ENCODE results near the gene COPS7A. TPM values are rescaled to one million over a fixed set of nuclear protein-coding genes. Genes with fewer than 3 reads are reported as not detected.
"Not testable (repeated sequence)": the region's sequence is repeated elsewhere in the genome, so short reads cannot be mapped to it uniquely, and the experiment has no call there.

COPS7A gene
- total and polyA plus RNA-seq, 2 donors (not counting 1 experiment from before 2014, with no cell fraction given) = 28.3 to 46.0 TPM

GRCh38 chr12:6742834-6743233 is 19.0 kb downstream of the COPS7A start:
- TF ChIP-seq, protein P1, sequence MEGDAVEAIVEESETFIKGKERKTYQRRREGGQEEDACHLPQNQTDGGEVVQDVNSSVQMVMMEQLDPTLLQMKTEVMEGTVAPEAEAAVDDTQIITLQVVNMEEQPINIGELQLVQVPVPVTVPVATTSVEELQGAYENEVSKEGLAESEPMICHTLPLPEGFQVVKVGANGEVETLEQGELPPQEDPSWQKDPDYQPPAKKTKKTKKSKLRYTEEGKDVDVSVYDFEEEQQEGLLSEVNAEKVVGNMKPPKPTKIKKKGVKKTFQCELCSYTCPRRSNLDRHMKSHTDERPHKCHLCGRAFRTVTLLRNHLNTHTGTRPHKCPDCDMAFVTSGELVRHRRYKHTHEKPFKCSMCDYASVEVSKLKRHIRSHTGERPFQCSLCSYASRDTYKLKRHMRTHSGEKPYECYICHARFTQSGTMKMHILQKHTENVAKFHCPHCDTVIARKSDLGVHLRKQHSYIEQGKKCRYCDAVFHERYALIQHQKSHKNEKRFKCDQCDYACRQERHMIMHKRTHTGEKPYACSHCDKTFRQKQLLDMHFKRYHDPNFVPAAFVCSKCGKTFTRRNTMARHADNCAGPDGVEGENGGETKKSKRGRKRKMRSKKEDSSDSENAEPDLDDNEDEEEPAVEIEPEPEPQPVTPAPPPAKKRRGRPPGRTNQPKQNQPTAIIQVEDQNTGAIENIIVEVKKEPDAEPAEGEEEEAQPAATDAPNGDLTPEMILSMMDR (IDR thresholded peaks at IDR 0.05) = no peak
- TF ChIP-seq EZH2 (IDR thresholded peaks at IDR 0.05; ENCODE audit: borderline replicate concordance, insufficient read depth, low read depth, low read length, poor library complexity, severe bottlenecking) = no peak
- Mint-ChIP-seq H3K27ac (no peak overlapping the region), H3K4me3 (no peak overlapping the region), H3K4me1 (peaks cover 22% of the 10 kb centered on the region), H3K27me3 (no peaks in the 10 kb centered on the region), H3K9me3 (ENCODE audit: insufficient read depth) (peaks cover 3% of the 10 kb centered on the region)
- ATAC-seq (ENCODE audit: low read depth) (no peak), DNase-seq (no peak)
- ChIA-PET CTCF (interaction anchor here (0.6 to 1.9 kb wide), 2 partner anchors 10 to 24 kb away, joined by 3 to 6 read pairs; partner anchors contain the start of genes MLF2 and PTMS), POLR2A (no interaction called here)
- no peak overlapping the region for H2AFZ ChIP-seq (ENCODE audit: insufficient read depth, low read depth, low read length, poor library complexity, severe bottlenecking)
- no peak overlapping the region for H3K9ac ChIP-seq (ENCODE audit: low read length)
- H3K4me1 ChIP-seq (ENCODE audit: control insufficient read depth in 2 of 2, insufficient read depth in 2 of 2, low read length in 2 of 2) = peaks cover 15 to 18% of the 10 kb centered on the region in 2 donors
- peaks cover 0 to 5% (median 4%) of the 10 kb centered on the region in 3 donors for H3K9me3 ChIP-seq (ENCODE audit: control extremely low read depth in 1 of 3, control insufficient read depth in 2 of 3, insufficient read depth in 1 of 3, low read length in 2 of 3)
- H3K4me2 ChIP-seq (replicated peaks; ENCODE audit: low read depth, low read length, poor library complexity, severe bottlenecking) = no peak overlapping the region
- H3K79me2 ChIP-seq (ENCODE audit: control insufficient read depth, insufficient read depth, low read length) = no peaks in the 10 kb centered on the region
- H3K27ac ChIP-seq (ENCODE audit: low read length in 2 of 2) = no peak overlapping the region
- no peaks in the 10 kb centered on the region for H4K20me1 ChIP-seq (ENCODE audit: control insufficient read depth, insufficient read depth, low read length, poor library complexity, severe bottlenecking)
- H3K36me3 ChIP-seq (replicated peaks in 1 of 2; ENCODE audit: control extremely low read depth in 1 of 2, control insufficient read depth in 1 of 2, extremely low read depth in 1 of 2, insufficient read depth in 2 of 2, low read length in 1 of 2) = peaks cover 0 to 11% of the 10 kb centered on the region in 2 experiments
- WGBS (ENCODE audit: insufficient coverage) = 86% methylated on average over 1 of the region's 3 CpGs
- H3K4me3 ChIP-seq (ENCODE audit: control extremely low read depth in 1 of 5, extremely low read depth in 1 of 5, insufficient read depth in 1 of 5, low read depth in 2 of 5, low read length in 4 of 5) = no peak overlapping the region
- intact Hi-C loops (cut with micrococcal nuclease) = no loop called here
- H3K27me3 ChIP-seq (replicated peaks in 1 of 4; ENCODE audit: control extremely low read depth in 1 of 4, control insufficient read depth in 3 of 4, insufficient read depth in 4 of 4, low read length in 3 of 4) = no peaks in the 10 kb centered on the region

GRCh38 chr12:6743300-6743699 is 19.5 kb downstream of the COPS7A start:
- POLR2A ChIA-PET; H3K27ac Mint-ChIP-seq; H3K27me3 Mint-ChIP-seq; ATAC-seq (ENCODE audit: low read depth); H3K4me3 ChIP-seq (ENCODE audit: control extremely low read depth in 1 of 5, extremely low read depth in 1 of 5, insufficient read depth in 1 of 5, low read depth in 2 of 5, low read length in 4 of 5); H3K9me3 Mint-ChIP-seq (ENCODE audit: insufficient read depth); intact Hi-C loops (cut with micrococcal nuclease); H2AFZ ChIP-seq (ENCODE audit: insufficient read depth, low read depth, low read length, poor library complexity, severe bottlenecking); H4K20me1 ChIP-seq (ENCODE audit: control insufficient read depth, insufficient read depth, low read length, poor library complexity, severe bottlenecking); H3K4me2 ChIP-seq (replicated peaks; ENCODE audit: low read depth, low read length, poor library complexity, severe bottlenecking); H3K79me2 ChIP-seq (ENCODE audit: control insufficient read depth, insufficient read depth, low read length); H3K27me3 ChIP-seq (replicated peaks in 1 of 4; ENCODE audit: control extremely low read depth in 1 of 4, control insufficient read depth in 3 of 4, insufficient read depth in 4 of 4, low read length in 3 of 4); H3K9me3 ChIP-seq (ENCODE audit: control extremely low read depth in 1 of 3, control insufficient read depth in 2 of 3, insufficient read depth in 1 of 3, low read length in 2 of 3); H3K9ac ChIP-seq (ENCODE audit: low read length); H3K4me3 Mint-ChIP-seq; H3K27ac ChIP-seq (ENCODE audit: low read length in 2 of 2); DNase-seq: not testable (repeated sequence)
- CTCF ChIA-PET = interaction anchor here (0.6 to 1.9 kb wide), 2 partner anchors 9 to 23 kb away, joined by 3 to 6 read pairs; partner anchors contain the start of genes MLF2 and PTMS
- Histone ChIP-seq H3K36me3 (replicated peaks in 1 of 2; ENCODE audit: control extremely low read depth in 1 of 2, control insufficient read depth in 1 of 2, extremely low read depth in 1 of 2, insufficient read depth in 2 of 2, low read length in 1 of 2) (peaks cover 0 to 16% of the 10 kb centered on the region in 2 experiments), H3K4me1 (ENCODE audit: control insufficient read depth in 2 of 2, insufficient read depth in 2 of 2, low read length in 2 of 2) (peaks cover 15 to 18% of the 10 kb centered on the region in 2 donors)
- WGBS (ENCODE audit: insufficient coverage) = 75% methylated on average over 2 of the region's 7 CpGs
- peaks cover 22% of the 10 kb centered on the region for H3K4me1 Mint-ChIP-seq

Data from B cell (primary cell).